ENCODE results near the gene NDUFB4. TPM values are rescaled to one million over a fixed set of nuclear protein-coding genes. Genes with fewer than 3 reads are reported as not detected.

NDUFB4 gene
- total RNA-seq, 1 experiment from 2014 or later, result 138 TPM

DNA sequence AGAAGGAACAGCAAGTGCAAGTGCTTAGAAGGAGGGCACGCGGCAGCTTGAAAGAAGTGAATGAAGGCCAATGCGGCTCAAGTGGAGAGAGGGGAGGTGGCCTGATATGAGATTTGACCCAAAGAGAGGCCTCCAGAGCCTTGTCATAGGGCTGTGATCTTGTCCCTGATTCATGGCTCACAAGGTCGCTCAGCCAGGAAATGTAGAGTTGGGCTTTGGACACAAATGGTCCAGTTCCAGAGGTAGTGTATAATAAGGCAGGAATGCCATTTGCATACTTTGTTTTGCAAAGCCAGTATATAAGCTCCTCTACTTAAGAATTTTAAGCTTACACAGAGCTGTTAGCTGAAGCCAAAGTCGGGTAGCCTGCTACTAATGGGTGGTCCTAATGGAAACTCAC, 52.2 kb downstream of the NDUFB4 start:
- no TSS peak for BruUV-seq (replicated peaks)
- Mint-ChIP-seq H3K27ac (ENCODE audit: unreplicated experiment) (no peak overlapping the region), H3K4me1 (ENCODE audit: low read depth, unreplicated experiment) (no peaks in the 10 kb centered on the region), H3K9me3 (ENCODE audit: low read depth, unreplicated experiment) (no peaks in the 10 kb centered on the region), H3K36me3 (ENCODE audit: insufficient read depth, unreplicated experiment) (no peaks in the 10 kb centered on the region), H3K27me3 (ENCODE audit: unreplicated experiment) (no peaks in the 10 kb centered on the region), H3K4me3 (ENCODE audit: low read depth, unreplicated experiment) (no peak overlapping the region)
- intact Hi-C loops (cut with micrococcal nuclease; ENCODE audit: unreplicated experiment), result no loop called here
- no peak for DNase-seq
- TF ChIP-seq, protein P1, sequence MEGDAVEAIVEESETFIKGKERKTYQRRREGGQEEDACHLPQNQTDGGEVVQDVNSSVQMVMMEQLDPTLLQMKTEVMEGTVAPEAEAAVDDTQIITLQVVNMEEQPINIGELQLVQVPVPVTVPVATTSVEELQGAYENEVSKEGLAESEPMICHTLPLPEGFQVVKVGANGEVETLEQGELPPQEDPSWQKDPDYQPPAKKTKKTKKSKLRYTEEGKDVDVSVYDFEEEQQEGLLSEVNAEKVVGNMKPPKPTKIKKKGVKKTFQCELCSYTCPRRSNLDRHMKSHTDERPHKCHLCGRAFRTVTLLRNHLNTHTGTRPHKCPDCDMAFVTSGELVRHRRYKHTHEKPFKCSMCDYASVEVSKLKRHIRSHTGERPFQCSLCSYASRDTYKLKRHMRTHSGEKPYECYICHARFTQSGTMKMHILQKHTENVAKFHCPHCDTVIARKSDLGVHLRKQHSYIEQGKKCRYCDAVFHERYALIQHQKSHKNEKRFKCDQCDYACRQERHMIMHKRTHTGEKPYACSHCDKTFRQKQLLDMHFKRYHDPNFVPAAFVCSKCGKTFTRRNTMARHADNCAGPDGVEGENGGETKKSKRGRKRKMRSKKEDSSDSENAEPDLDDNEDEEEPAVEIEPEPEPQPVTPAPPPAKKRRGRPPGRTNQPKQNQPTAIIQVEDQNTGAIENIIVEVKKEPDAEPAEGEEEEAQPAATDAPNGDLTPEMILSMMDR (IDR thresholded peaks at IDR 0.05; ENCODE audit: unreplicated experiment), result no peak
- CTCF ChIA-PET, result no interaction called here

DNA sequence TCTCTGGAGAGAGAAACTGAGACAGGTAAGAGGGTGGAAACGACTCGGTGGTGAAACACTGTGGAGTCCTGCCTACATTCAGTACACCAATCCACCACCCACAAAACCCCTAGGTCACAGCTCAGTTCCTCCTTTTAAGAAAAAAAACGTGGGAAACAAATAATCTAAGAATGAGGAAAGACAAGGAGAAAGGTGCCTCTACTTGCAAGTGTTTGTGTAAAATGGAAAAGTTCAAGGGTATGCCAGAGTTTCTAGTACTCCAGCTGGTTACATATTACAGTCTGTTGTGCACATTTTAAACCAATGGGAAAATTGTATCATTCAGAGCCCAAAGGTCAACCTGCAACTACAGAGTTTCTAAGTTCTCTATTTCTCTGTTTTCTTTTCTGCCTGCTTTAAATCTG, 53.7 kb downstream of the NDUFB4 start:
- TF ChIP-seq, protein P1 (IDR thresholded peaks at IDR 0.05; ENCODE audit: unreplicated experiment), result no peak
- Mint-ChIP-seq H3K36me3 (ENCODE audit: insufficient read depth, unreplicated experiment) (no peaks in the 10 kb centered on the region), H3K9me3 (ENCODE audit: low read depth, unreplicated experiment) (no peaks in the 10 kb centered on the region), H3K27ac (ENCODE audit: unreplicated experiment) (no peak overlapping the region), H3K4me3 (ENCODE audit: low read depth, unreplicated experiment) (no peak overlapping the region), H3K4me1 (ENCODE audit: low read depth, unreplicated experiment) (no peaks in the 10 kb centered on the region), H3K27me3 (ENCODE audit: unreplicated experiment) (no peaks in the 10 kb centered on the region)
- intact Hi-C loops (cut with micrococcal nuclease; ENCODE audit: unreplicated experiment), result no loop called here
- CTCF ChIA-PET, result no interaction called here
- no TSS peak for BruUV-seq (replicated peaks)
- no peak for DNase-seq

DNA sequence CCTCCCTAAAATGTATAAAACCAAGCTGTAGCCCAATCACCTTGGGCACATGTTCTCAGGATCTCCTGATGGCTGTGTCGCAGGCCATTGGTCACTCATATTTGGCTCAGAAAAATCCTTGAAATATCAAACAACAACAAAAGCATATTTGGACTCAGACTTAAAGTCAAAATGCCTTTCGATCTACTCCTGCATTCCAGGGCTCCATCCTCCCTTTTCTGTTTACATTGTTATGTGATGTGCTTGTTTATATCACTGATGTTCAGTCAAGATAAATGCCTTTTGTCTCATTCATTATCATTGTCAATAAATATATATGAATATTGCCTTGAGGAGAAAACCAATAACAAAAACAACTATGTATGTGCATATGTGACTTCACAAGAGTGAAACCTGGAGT, 54.2 kb downstream of the NDUFB4 start:
- BruUV-seq (replicated peaks), result no TSS peak
- CTCF ChIA-PET, result no interaction called here
- no peaks in the 10 kb centered on the region for H3K36me3 Mint-ChIP-seq (ENCODE audit: insufficient read depth, unreplicated experiment)
- intact Hi-C loops (cut with micrococcal nuclease; ENCODE audit: unreplicated experiment), result no loop called here
- DNase-seq, result no peak
- no peaks in the 10 kb centered on the region for H3K27me3 Mint-ChIP-seq (ENCODE audit: unreplicated experiment)
- no peak overlapping the region for H3K4me3 Mint-ChIP-seq (ENCODE audit: low read depth, unreplicated experiment)
- TF ChIP-seq, protein P1 (IDR thresholded peaks at IDR 0.05; ENCODE audit: unreplicated experiment), result no peak
- H3K9me3 Mint-ChIP-seq (ENCODE audit: low read depth, unreplicated experiment), result no peaks in the 10 kb centered on the region
- no peak overlapping the region for H3K27ac Mint-ChIP-seq (ENCODE audit: unreplicated experiment)
- no peaks in the 10 kb centered on the region for H3K4me1 Mint-ChIP-seq (ENCODE audit: low read depth, unreplicated experiment)

Other genes starting within 250 kb of the NDUFB4 start
- gene LRRC58, start 247.0 kb upstream of the NDUFB4 start, total RNA-seq (2022), result 19.9 and 20.8 TPM in 2 replicates
- gene FSTL1, start 145.3 kb upstream of the NDUFB4 start, total RNA-seq (2022), result 10.0 and 18.5 TPM in 2 replicates
- gene HGD, start 85.9 kb downstream of the NDUFB4 start, total RNA-seq (2022), result 23.0 and 29.5 TPM in 2 replicates
- 14.6 and 16.9 TPM in 2 replicates for gene RABL3, start 146.2 kb downstream of the NDUFB4 start, total RNA-seq (2022)
- 22.9 and 26.1 TPM in 2 replicates for gene GTF2E1, start 146.4 kb downstream of the NDUFB4 start, total RNA-seq (2022)

Data from Calu3 (cell line).